ENCODE data around the gene COL26A1. TPM values are rescaled to one million over a fixed set of nuclear protein-coding genes. Genes with fewer than 3 reads are reported as not detected.

COL26A1 gene
- total RNA-seq, 1 donor: not detected

- no peaks in the 10 kb centered on the region for H3K36me3 ChIP-seq (ENCODE audit: insufficient read depth, low read length)
- peak; percentile 58 for DNase-seq (ENCODE audit: insufficient read length, low spot score, missing footprints)
- no peaks in the 10 kb centered on the region for H4K20me1 ChIP-seq (ENCODE audit: insufficient read depth, low read length)
- peaks cover 3% of the 10 kb centered on the region for H3K9me3 ChIP-seq (ENCODE audit: low read depth, low read length)
- no peak overlapping the region for H3K27ac ChIP-seq (ENCODE audit: low read depth, low read length)
- H3K4me2 ChIP-seq (ENCODE audit: insufficient read depth, low read length): no peak overlapping the region
- peaks cover 12% of the 10 kb centered on the region for H3K27me3 ChIP-seq (ENCODE audit: insufficient read depth, low read length)
- no peak for TF ChIP-seq CTCF (IDR thresholded peaks at IDR 0.05; ENCODE audit: extremely low read depth, low read depth, low read length)
- no peak overlapping the region for H2AFZ ChIP-seq (ENCODE audit: low read length)
- H3K4me3 ChIP-seq (ENCODE audit: insufficient read depth, low read length): no peak overlapping the region
- H3K79me2 ChIP-seq (ENCODE audit: insufficient read depth, low read length): no peaks in the 10 kb centered on the region
- peaks cover 13% of the 10 kb centered on the region for H3K4me1 ChIP-seq (ENCODE audit: insufficient read depth, low read length)
Measured at GRCh38 chr7:101536232-101536631, 173.6 kb downstream of the COL26A1 start.

GRCh38 chr7:101536668-101537067 is 174.0 kb downstream of the COL26A1 start:
- no peaks in the 10 kb centered on the region for H3K36me3 ChIP-seq (ENCODE audit: insufficient read depth, low read length)
- H3K4me1 ChIP-seq (ENCODE audit: insufficient read depth, low read length): peaks cover 13% of the 10 kb centered on the region
- H3K27me3 ChIP-seq (ENCODE audit: insufficient read depth, low read length): peaks cover 9% of the 10 kb centered on the region
- no peaks in the 10 kb centered on the region for H4K20me1 ChIP-seq (ENCODE audit: insufficient read depth, low read length)
- H3K79me2 ChIP-seq (ENCODE audit: insufficient read depth, low read length): no peaks in the 10 kb centered on the region
- peaks cover 3% of the 10 kb centered on the region for H3K9me3 ChIP-seq (ENCODE audit: low read depth, low read length)
- no peak overlapping the region for H3K27ac ChIP-seq (ENCODE audit: low read depth, low read length)
- H3K4me2 ChIP-seq (ENCODE audit: insufficient read depth, low read length): no peak overlapping the region
- peak; percentile 62 for DNase-seq (ENCODE audit: insufficient read length, low spot score, missing footprints)
- no peak for TF ChIP-seq CTCF (IDR thresholded peaks at IDR 0.05; ENCODE audit: extremely low read depth, low read depth, low read length)
- no peak overlapping the region for H3K4me3 ChIP-seq (ENCODE audit: insufficient read depth, low read length)
- no peak overlapping the region for H2AFZ ChIP-seq (ENCODE audit: low read length)

- no peak overlapping the region for H3K4me3 ChIP-seq (ENCODE audit: insufficient read depth, low read length)
- H3K27me3 ChIP-seq (ENCODE audit: insufficient read depth, low read length): peaks cover 9% of the 10 kb centered on the region
- peaks cover 3% of the 10 kb centered on the region for H3K9me3 ChIP-seq (ENCODE audit: low read depth, low read length)
- no peaks in the 10 kb centered on the region for H3K79me2 ChIP-seq (ENCODE audit: insufficient read depth, low read length)
- TF ChIP-seq CTCF (IDR thresholded peaks at IDR 0.05; ENCODE audit: extremely low read depth, low read depth, low read length): no peak
- no peaks in the 10 kb centered on the region for H3K36me3 ChIP-seq (ENCODE audit: insufficient read depth, low read length)
- no peak overlapping the region for H3K27ac ChIP-seq (ENCODE audit: low read depth, low read length)
- no peak overlapping the region for H2AFZ ChIP-seq (ENCODE audit: low read length)
- no peak overlapping the region for H3K4me2 ChIP-seq (ENCODE audit: insufficient read depth, low read length)
- DNase-seq (ENCODE audit: insufficient read length, low spot score, missing footprints): peak; percentile 94
- peaks cover 13% of the 10 kb centered on the region for H3K4me1 ChIP-seq (ENCODE audit: insufficient read depth, low read length)
- no peaks in the 10 kb centered on the region for H4K20me1 ChIP-seq (ENCODE audit: insufficient read depth, low read length)
Measured at GRCh38 chr7:101537205-101537604, 174.5 kb downstream of the COL26A1 start.

- Histone ChIP-seq H4K20me1 (ENCODE audit: insufficient read depth, low read length) (peaks cover 3% of the 10 kb centered on the region), H3K4me3 (ENCODE audit: insufficient read depth, low read length) (no peak overlapping the region), H3K9me3 (ENCODE audit: low read depth, low read length) (peaks cover 3% of the 10 kb centered on the region), H2AFZ (ENCODE audit: low read length) (no peak overlapping the region), H3K4me2 (ENCODE audit: insufficient read depth, low read length) (no peak overlapping the region), H3K36me3 (ENCODE audit: insufficient read depth, low read length) (no peaks in the 10 kb centered on the region), H3K4me1 (ENCODE audit: insufficient read depth, low read length) (peaks cover 13% of the 10 kb centered on the region), H3K27ac (ENCODE audit: low read depth, low read length) (no peak overlapping the region), H3K79me2 (ENCODE audit: insufficient read depth, low read length) (no peaks in the 10 kb centered on the region), H3K27me3 (ENCODE audit: insufficient read depth, low read length) (peaks cover 7% of the 10 kb centered on the region)
- no peak for TF ChIP-seq CTCF (IDR thresholded peaks at IDR 0.05; ENCODE audit: extremely low read depth, low read depth, low read length)
- DNase-seq (ENCODE audit: insufficient read length, low spot score, missing footprints): peak; percentile 74
Measured at GRCh38 chr7:101537935-101538595, 175.4 kb downstream of the COL26A1 start.

Data from osteoblast (primary cell).